GM21367 (cell line): Measurements from ENCODE around the gene RNPS1.
A peak's percentile ranks its signal among the peaks of the same experiment; 100 is the strongest.

Experiments used
- ATAC-seq: cut with Tn5 transposase; IDR thresholded peaks from one replicate; pipeline ENCODE4 v1.9.1; 2021; ENCODE audit not compliant: unreplicated experiment

RNPS1 gene

DNA sequence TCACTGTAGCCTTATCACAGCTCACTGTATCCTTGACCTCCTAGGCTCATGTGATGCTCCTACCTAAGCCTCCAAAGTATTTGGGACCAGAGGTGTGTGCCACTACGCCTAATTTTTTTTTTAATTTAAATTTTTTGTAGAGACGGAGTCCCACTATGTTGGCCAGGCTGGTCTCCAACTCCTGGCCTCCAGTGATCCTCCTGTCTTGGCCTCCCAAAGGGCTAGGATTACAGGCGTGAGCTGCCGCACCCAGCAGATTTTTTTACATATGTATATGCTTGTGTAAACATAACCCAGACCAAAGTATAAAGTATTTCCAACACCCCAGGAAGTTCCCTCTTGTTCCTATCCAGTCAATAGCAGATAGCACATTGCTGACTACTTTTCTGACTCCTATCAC lies 51.6 kb downstream of the RNPS1 start:
- ATAC-seq, result no peak

DNA sequence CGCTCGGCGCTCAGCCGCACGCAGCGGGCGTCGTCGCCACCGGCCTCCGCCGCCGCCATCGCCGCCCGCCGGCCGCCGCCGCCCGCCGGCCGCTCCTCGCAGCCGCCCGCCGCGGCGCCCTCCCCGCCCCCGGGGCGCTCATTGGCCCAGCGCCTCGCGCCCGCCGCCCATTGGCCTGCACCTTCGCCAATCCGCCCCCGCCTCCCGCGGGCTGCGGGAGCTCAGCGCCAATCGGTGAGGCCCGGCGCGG lies 53.3 kb downstream of the RNPS1 start, which contains the start of gene PGP:
Gene PGP, minus strand, starts transcription at position 122 of the 250 bp plus-strand sequence. Its CDS starts 63 bp downstream, at position 59.
- ATAC-seq, result peak; percentile 68

DNA sequence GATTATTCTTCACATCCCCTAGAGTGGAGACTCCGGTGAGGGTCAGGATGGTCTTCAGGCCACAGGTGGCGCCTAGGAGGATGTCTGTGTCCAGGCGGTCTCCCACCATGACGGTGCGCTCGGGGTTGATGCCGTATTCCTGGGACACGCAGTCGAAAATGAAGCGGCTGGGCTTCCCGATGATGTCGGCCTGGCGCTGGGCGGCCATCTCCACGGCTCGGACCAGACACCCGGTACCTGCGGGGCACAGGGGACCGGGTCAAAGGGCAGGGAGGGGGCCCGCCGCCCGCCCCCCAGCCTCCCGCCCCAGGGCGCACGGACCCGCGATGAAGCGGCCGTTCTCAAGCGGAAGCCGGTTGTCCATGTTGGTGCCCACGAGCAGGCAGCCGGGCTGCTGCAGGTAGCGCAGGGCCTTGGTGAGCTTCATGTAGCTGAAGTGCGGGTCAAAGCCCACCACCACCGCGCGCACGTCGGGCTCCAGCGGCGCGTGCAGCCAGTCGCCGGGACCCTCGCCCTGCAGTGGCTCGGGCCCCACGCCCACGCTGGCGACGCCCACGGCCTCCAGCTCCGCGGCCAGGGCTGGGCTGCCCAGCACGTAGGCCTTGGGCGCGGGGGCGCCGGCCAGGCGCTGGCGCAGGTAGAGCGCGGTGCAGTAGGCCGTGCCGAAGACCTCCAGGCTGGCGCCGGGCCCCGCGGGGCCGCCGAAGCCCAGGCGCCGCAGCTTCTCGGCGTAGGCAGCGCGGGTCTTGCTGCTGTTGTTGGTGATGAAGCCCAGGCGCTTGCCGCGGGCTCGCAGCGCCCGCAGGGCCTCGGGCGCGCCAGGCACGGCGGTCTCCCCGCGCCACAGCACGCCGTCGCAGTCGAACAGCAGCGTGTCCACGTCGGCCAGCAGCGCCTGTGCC lies 53.9 kb downstream of the RNPS1 start:
- ATAC-seq, result no peak

DNA sequence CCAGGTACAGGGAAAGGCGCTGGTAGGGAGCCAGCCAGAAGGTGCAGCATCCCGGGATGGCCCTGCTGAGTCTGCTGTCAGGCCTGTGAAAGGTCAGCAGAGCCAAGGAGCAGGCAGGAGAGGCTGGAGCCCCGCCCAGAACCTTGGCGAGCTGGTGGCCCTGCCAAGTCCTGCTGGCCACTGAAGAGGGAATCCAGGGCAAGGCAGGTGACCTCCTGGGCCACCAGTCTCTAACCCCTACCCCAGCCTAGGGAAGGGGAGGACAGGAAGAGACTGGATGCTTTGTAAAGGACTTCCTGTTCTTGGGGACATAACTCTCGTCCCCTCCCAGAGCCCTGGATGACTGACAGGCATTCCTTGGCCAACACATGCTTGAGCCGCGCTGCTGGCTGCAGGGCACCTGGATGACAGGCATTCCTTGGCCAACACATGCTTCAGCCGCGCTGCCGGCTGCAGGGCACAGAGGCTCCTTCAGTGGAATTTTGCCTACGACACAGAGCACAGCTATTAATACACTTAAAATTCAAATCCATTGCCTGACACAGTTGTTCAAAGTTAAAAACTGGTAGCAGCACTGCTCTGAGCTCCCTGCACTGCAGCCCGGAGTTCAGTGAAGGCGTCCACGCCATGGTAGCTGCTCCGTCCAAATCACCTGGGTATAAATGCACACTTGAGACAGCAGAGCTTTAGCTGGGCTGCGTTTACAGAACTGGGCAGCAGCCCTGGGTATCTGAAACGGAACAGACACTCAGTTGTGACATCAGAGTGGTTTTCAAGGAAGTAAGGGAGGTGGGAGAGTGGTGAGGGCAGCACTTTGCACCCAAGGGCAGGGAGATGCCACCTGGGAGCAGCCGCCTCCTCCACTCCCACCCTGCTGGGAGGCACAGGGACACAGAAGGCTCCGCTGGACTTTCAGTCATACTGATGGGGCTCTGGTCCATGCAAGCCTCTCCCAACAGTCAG lies 55.3 kb downstream of the RNPS1 start:
- ATAC-seq, result no peak

DNA sequence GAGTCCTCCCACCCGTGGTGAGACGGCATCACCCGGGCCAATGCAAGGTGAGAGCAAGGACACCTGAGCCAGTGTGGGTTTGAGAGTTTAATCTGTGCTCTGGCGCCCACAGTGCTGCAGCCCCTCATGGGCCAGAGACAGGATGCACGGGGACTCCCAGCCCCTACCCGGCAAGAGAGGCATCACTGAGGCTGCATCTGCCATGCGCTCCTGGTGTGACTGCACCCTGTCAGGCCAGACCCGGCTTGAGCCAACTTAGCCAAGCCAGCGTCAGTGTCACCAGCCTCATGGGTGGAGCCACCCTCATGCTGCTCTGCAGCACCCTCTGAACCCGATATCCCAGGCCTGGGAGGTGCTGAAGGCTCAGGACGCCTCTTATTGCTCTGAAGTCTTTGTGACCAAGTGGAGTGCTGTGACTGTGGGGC lies 56.0 kb downstream of the RNPS1 start:
- ATAC-seq, result no peak

DNA sequence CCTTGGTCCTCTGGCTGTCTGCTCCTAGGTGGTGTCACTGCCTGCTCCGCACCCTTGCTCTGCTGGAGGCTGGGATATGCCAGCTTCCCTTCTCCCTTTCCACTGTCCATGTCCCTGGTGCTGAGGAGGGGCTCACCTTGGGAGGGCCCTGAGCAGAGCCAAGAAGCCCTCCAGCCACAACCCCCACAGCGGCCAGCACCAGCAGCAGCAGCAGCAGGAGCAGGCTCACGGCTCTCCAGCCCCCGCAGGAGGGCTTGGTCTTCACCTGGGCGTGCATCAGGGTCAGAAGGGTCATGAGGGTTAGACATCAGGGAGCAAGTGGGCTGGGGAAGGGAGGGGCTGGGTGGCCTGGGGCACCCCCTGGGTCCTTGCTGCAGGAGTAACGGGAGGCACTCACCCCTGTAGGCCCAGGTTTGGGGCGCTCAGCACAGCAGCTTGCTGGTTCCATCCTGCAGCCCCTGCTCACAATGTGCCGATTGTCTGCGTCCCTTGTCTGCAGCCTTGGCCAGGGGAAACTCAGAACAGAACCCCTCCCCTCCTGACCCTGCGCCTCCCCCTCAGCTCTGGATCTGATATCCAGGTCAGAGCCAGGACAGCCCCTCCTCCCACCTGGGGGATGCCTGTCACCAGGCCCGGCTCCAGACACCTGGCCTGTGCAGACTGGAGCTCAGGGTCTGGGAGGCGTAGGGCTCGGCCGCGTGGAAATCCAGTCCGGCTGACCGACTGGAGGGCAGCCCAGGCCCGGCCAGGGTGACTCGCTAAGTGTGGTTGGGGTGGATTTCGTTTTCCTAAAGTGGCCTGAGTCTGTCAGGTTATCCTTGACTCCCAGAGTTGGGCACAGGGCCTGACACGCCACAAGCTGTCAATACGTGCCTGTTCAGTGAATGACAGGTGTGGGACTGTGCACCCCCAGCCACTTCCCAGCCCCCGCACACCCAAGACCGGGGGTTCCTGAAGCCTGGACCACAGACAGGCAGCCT lies 57.2 kb downstream of the RNPS1 start, which contains the start of gene BRICD5:
Gene BRICD5, minus strand, starts transcription at position 478 of the 980 bp plus-strand sequence. Its CDS starts 30 bp downstream, at position 448.
- ATAC-seq, result no peak

DNA sequence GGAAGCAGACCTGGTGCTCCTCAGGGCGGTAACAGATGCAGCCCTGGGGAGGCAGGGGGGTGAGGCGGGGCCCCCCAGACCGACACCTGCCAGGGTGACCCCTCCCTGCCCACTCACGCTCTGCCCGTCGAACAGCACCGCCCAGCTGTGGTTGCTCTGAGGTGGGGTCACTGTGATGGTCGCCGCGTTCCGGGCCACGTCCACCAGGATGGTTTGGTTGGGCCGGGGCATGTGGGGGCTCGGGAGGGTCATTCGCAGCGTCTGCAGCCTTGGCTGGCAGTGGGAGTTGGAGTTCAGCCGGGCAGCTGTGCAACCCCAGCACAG lies 58.0 kb downstream of the RNPS1 start:
- no peak for ATAC-seq

DNA sequence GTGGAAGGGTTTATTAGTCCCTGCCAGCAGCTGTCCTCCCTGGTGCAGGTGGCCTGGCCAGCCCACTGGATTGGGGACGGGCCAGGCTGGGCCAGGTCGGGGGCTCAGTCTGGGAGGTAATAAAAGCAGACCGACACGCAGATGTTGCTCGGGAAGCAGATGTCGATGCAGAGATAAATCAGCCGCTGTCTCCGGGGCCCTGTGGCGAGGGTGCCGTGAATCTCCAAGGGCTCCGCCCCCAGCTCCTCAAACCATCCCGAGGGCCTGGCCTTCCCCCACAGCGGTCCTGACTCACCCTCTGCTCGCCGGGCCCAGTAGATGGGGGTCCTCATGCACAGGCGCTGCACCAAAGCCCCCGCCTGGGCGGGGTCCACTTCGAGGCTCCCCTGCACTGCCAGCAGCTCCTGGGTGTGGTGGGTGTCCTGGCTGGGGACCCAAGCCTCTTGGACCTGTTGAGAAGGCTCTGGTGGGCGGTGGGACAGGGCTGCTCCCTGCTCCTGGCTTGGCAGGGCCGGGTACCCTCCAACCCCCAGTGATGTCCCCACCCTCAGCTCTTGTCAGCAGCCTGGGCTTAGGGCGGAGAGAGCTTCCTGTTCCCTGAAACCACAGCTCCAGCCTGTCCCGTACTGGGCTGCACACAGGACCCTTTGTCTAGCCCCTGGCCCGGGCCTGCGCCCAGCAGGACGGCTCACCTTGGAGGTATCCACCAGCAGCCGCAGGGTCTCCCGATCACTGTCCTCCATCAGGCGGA lies 58.5 kb downstream of the RNPS1 start:
- no peak for ATAC-seq

DNA sequence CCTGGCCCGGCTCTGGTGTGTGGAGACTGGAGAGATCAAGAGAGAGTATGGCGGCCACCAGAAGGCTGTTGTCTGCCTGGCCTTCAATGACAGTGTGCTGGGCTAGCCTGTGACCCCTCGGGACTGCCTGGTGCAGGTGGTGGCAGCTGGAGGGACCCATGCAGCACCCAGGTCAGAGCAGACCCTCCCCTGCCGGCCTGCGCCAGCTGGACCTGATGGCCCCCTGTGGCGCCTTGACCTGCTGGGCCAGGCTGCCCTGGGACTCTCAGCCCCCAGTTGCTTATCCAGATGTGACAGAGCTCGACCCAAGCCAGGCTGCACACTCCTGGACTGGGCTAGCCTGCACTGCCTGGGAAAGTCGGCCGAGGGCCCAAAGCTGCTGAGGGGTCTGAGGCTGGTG lies 59.2 kb downstream of the RNPS1 start:
- ATAC-seq, result no peak

DNA sequence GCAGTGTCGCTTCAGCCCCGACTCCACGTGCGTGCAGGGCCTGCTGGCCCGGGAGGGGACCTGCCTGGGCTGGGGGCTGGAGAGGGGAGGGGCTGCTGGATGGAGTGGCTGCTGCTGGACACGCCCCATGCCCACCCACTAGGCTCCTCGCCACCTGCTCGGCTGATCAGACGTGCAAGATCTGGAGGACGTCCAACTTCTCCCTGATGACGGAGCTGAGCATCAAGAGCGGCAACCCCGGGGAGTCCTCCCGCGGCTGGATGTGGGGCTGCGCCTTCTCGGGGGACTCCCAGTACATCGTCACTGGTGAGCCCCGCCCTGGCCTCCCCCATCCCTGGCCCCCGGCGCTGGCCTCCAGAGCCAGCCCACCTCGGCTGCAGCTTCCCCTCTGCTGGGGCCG lies 59.6 kb downstream of the RNPS1 start:
- no peak for ATAC-seq

DNA sequence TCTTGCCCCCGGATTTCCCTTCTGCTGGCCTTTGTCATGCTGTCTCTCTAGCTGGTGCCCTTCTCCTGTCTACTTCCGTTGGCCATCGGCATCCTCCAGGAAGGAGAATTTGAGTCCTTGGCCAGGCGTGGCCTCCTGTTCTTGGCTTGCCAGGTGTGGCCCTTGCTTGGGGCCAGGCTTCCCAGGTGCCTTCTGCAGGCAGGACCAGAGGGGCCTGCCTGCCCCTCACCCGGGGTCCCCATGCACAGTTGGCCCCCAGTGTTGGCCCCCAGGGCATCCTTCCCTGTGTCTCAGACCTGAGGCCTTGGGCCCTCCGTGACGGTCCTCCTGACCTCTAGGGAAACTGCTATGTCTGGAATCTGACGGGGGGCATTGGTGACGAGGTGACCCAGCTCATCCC lies 60.1 kb downstream of the RNPS1 start:
- no peak for ATAC-seq

DNA sequence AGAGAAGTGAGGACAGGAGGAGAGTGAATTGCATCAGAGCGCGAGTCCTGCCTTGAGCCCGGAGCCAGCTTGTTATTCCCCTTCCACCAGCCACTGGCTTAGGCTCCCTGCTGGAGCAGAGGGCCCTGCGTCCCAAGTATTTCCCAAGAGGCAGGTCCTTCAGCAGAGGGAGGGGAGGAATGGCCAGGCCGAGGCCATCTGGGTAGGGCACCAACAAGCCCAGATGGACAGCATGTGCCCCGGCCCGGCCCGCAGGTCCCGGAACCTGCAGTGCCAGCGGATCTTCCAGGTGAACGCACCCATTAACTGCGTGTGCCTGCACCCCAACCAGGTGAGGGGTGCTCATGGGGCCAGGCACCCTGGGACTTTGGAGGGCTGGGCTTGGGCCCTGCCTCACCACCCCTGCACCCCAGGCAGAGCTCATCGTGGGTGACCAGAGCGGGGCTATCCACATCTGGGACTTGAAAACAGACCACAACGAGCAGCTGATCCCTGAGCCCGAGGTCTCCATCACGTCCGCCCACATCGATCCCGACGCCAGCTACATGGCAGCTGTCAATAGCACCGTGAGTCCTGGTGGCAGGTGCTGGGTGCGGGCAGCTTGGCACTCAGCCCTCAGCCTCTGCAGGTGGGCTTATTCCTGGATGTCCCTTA lies 61.0 kb downstream of the RNPS1 start:
- no peak for ATAC-seq

DNA sequence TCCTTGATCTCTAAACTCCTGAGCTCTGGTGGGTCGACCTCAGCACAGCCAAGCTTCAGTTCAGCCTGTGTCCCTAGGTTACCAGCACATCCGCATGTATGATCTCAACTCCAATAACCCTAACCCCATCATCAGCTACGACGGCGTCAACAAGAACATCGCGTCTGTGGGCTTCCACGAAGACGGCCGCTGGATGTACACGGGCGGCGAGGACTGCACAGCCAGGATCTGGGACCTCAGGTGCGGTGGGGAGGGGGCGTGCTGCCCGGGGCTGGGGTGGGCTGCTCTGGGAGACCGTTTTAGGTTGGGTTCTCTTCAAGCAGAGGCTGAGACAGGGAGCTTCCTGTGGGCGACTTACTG lies 61.5 kb downstream of the RNPS1 start:
- no peak for ATAC-seq

DNA sequence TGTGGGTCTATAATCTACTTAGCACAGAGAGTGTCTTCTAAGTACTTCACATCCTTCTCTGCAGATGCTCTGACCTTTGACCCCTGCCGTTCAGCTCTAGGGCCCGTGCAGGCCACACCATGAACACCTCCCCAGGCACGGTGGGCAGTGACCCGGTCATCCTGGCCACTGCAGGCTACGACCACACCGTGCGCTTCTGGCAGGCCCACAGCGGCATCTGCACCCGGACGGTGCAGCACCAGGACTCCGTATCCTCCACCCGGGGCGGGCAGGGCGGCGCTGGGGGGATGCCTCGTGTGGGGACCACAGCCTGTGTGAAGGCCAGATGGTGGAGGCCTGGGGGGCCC lies 62.0 kb downstream of the RNPS1 start:
- peak; percentile 4 for ATAC-seq

DNA sequence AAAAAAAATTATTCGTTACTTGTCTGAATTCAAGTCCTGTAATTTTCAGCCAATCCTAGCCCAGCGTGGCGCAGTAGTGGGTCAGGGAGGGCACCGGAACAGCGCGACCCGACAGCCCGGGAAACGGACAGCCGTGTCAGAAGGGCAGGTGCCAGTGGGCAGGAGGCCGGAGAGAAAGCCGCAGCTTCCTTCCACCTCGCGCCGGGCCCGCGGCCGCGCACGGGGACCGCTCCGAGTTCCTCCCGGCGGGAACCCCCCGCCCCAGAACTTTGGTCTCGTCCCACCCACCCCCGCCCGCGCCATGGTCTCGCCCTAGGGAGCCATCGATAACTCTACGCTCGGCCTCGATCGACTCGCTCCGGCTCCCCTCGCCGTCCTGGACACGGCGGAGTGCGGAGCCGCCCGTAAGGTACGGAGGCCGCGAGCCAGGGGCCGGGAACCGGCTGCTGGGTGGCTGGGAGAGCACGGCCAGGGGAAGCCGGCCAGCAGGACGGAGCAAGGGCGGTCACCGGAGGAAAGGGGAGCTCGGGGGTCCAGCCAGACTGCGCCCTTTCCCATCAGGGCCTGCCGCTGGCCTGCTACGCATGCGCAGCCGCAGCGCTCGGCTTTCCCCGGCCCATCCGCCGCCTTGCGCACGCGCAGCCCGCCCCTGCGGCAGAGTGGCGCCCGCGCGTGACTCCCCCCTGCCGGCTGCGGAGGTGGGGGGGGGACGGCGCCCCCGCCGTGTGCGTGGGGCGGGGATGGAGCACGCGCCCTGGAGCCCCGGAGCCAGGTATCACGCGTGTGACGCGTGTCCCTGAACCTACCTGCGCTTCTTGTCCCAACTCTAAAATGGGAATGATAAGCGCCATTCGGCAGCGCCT lies 62.6 kb downstream of the RNPS1 start, which contains the start of gene MLST8:
Gene MLST8, plus strand, starts transcription at position 351 of the 863 bp plus-strand sequence. CDS start 632 bp downstream, outside the sequence.
- ATAC-seq, result peak; percentile 41

DNA sequence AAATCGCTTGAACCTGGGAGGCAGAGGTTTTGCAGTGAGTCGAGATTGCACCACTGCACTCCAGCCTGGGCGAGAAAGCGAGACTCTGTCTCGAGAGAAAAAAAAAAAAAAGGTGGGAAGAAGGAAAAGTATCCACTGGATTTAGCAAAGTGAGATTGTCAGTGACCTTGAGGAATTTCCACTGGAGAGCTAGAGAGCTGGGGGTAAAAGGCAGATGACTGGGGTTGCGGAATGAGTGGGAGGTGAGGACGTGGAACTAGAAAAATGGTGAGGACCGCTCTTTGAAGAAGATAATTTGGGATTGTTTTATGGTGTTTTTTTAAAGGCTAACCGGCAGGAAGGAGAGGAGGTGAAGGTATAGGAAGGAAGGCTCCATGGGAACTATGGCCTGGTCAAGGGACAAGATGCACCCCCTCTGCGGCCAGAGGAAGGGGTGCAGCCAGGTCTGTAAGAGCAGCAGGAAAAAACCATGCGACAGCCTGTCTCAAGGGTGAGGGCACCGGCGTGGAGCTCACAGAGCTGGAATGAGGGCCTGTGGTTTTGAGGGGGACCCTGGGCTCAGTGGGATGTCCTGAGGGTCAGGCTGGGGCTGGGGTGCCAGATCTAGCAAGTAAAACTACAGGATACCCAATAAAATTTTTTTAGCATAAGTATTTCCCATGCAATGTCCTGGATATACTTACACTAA lies 63.4 kb downstream of the RNPS1 start:
- no peak for ATAC-seq
